Thyroid gland (tissue), 4 donors: ENCODE measurements around the gene CD59.

ENCODE experiments used
- POLR2A ChIP-seq, 2 donors: fragments of 450-650 bp; IDR thresholded peaks; one replicate each; pipeline ENCODE4 v1.6.1; 2017; ENCODE audit warnings: antibody characterized with exemption in 2 of 2, mild to moderate bottlenecking in 2 of 2, moderate library complexity in 1 of 2
- TF ChIP-seq, protein P1 (sequence below), 6 experiments: fragments of 200-600 bp in 3 of 6; fragments of 450-650 bp in 3 of 6; sonication (generic) in 3 of 6; IDR thresholded peaks; one replicate each; pipeline ENCODE4 v1.5.1; 2016 to 2019; ENCODE audit warnings: antibody characterized with exemption in 6 of 6, mild to moderate bottlenecking in 2 of 6, inconsistent platforms in 1 of 6, moderate library complexity in 1 of 6

DNA sequence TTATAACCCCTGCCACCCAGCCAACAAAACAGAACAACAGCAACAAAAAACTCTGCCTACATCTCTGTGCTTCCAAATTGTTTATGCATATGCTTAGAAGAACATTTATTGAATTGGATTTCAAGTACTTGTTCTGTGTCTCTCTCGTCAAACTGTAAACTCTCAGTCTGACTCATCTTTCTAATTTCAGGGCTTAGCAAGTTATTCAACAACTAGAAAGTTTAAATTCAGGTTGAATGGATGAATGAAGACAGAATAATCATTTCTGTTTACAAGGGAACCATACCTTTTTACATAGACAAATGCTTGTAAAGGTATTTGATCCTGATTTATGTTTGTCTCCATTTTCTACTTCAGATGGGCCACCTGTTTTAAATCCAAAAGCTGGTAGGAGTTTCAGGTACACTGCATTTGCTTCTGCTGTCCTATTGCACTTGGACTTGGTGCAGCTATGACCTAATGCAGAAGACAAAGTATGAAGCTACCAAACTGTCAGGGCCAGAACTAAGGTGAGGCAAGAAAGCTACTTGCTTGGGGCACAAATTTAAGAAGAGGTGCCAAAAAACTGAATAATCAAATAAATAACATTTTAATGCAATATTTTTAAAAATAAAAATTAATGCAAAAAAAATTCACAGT, 39.7 kb upstream of the CD59 start:
- TF ChIP-seq POLR2A (IDR thresholded peaks at IDR 0.05), result no peak
- TF ChIP-seq, protein P1, sequence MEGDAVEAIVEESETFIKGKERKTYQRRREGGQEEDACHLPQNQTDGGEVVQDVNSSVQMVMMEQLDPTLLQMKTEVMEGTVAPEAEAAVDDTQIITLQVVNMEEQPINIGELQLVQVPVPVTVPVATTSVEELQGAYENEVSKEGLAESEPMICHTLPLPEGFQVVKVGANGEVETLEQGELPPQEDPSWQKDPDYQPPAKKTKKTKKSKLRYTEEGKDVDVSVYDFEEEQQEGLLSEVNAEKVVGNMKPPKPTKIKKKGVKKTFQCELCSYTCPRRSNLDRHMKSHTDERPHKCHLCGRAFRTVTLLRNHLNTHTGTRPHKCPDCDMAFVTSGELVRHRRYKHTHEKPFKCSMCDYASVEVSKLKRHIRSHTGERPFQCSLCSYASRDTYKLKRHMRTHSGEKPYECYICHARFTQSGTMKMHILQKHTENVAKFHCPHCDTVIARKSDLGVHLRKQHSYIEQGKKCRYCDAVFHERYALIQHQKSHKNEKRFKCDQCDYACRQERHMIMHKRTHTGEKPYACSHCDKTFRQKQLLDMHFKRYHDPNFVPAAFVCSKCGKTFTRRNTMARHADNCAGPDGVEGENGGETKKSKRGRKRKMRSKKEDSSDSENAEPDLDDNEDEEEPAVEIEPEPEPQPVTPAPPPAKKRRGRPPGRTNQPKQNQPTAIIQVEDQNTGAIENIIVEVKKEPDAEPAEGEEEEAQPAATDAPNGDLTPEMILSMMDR (IDR thresholded peaks at IDR 0.05), result no peak
